HL-60/S4 (cell line): ENCODE results near the gene ATF7IP.
"Not testable (repeated sequence)": the region's sequence is repeated elsewhere in the genome, so short reads cannot be mapped to it uniquely, and the experiment has no call there.

Experiments used
- in situ Hi-C: fragments of 300-500 bp; cut with MboI; formaldehyde crosslinking; loops from 2 replicates; pipeline ENCODE4 v1.14.3; 2022; ENCODE audit warnings: low sequenced_read_pairs

ATF7IP gene

GRCh38 chr12:14365294-14366208 lies at the start of gene ATF7IP:
Gene ATF7IP, plus strand, starts transcription at chr12:14365682. Its CDS starts 58,234 bp downstream, at chr12:14423916.
- in situ Hi-C loops = loop anchor here (25.0 kb wide), 1 partner anchor 103 kb away; no protein-coding TSS in a partner anchor

GRCh38 chr12:14317362-14318146 lies 47.9 kb upstream of the ATF7IP start:
- in situ Hi-C loops = no loop called here

- in situ Hi-C loops = not testable (repeated sequence)
Observed at GRCh38 chr12:14319704-14320427, 45.6 kb upstream of the ATF7IP start.

- in situ Hi-C loops = no loop called here
Observed at GRCh38 chr12:14322403-14322802, 43.1 kb upstream of the ATF7IP start.

- in situ Hi-C loops = no loop called here
Observed at GRCh38 chr12:14325716-14326343, 39.7 kb upstream of the ATF7IP start.

- in situ Hi-C loops = no loop called here
Observed at GRCh38 chr12:14326699-14327098, 38.8 kb upstream of the ATF7IP start.

GRCh38 chr12:14327711-14328110 lies 37.8 kb upstream of the ATF7IP start:
- in situ Hi-C loops = no loop called here

- in situ Hi-C loops = no loop called here
Observed at GRCh38 chr12:14332482-14332881, 33.0 kb upstream of the ATF7IP start.

- in situ Hi-C loops = no loop called here
Observed at GRCh38 chr12:14340371-14340770, 25.1 kb upstream of the ATF7IP start.

GRCh38 chr12:14351524-14351923 lies 14.0 kb upstream of the ATF7IP start:
- in situ Hi-C loops = loop anchor here (25.0 kb wide), 1 partner anchor 89 kb away; no protein-coding TSS in a partner anchor

- in situ Hi-C loops = loop anchor here (25.0 kb wide), 1 partner anchor 90 kb away; no protein-coding TSS in a partner anchor
Observed at GRCh38 chr12:14352066-14352465, 13.4 kb upstream of the ATF7IP start.

- in situ Hi-C loops = loop anchor here (25.0 kb wide), 1 partner anchor 92 kb away; no protein-coding TSS in a partner anchor
Observed at GRCh38 chr12:14354665-14355064, 10.8 kb upstream of the ATF7IP start.

- in situ Hi-C loops = loop anchor here (25.0 kb wide), 1 partner anchor 94 kb away; no protein-coding TSS in a partner anchor
Observed at GRCh38 chr12:14356147-14356546, 9.3 kb upstream of the ATF7IP start.

- in situ Hi-C loops = loop anchor here (25.0 kb wide), 1 partner anchor 95 kb away; no protein-coding TSS in a partner anchor
Observed at GRCh38 chr12:14357486-14357885, 8.0 kb upstream of the ATF7IP start.

GRCh38 chr12:14362352-14362751 lies 3.1 kb upstream of the ATF7IP start:
- in situ Hi-C loops = loop anchor here (25.0 kb wide), 1 partner anchor 100 kb away; no protein-coding TSS in a partner anchor

- in situ Hi-C loops = loop anchor here (25.0 kb wide), 1 partner anchor 102 kb away; no protein-coding TSS in a partner anchor
Observed at GRCh38 chr12:14364583-14365271, 755 bp upstream of the ATF7IP start.

GRCh38 chr12:14366209-14367039 lies 942 bp downstream of the ATF7IP start:
- in situ Hi-C loops = loop anchor here (25.0 kb wide), 1 partner anchor 104 kb away; no protein-coding TSS in a partner anchor

- in situ Hi-C loops = loop anchor here (25.0 kb wide), 1 partner anchor 105 kb away; no protein-coding TSS in a partner anchor
Observed at GRCh38 chr12:14367040-14367661, 1.7 kb downstream of the ATF7IP start.
